Muscle layer of colon (tissue), 2 donors: ENCODE results near the gene ADAMTS2.

Experiments used
- H3K27ac ChIP-seq: one replicate; pipeline ENCODE4 v1.7.0; 2013; ENCODE audit warnings: low read depth, mild to moderate bottlenecking, low read length, moderate library complexity
- H3K27me3 ChIP-seq, 2 donors: one replicate each; pipeline ENCODE4 v1.7.0; 2013; ENCODE audit warnings: low read length in 2 of 2, mild to moderate bottlenecking in 2 of 2; ENCODE audit not compliant: insufficient read depth in 2 of 2, control insufficient read depth in 1 of 2
- H3K36me3 ChIP-seq: one replicate; pipeline ENCODE4 v1.7.0; 2013; ENCODE audit warnings: mild to moderate bottlenecking, low read length; ENCODE audit not compliant: insufficient read depth
- H3K4me1 ChIP-seq: one replicate; pipeline ENCODE4 v1.7.0; 2013; ENCODE audit warnings: mild to moderate bottlenecking, low read length; ENCODE audit not compliant: insufficient read depth
- H3K4me3 ChIP-seq, 2 donors: one replicate each; pipeline ENCODE4 v1.7.0; 2013; ENCODE audit warnings: low read length in 2 of 2, low read depth in 1 of 2, mild to moderate bottlenecking in 1 of 2, moderate library complexity in 1 of 2
- H3K9ac ChIP-seq: one replicate; pipeline ENCODE4 v1.7.0; 2013; ENCODE audit warnings: low read length
- H3K9me3 ChIP-seq: one replicate; pipeline ENCODE4 v1.7.0; 2013; ENCODE audit warnings: mild to moderate bottlenecking, low read length
- donor health status: abdominal sarcoma.
- donor health status: Adenocarcinoma of cecum.

The ADAMTS2 gene

GRCh38 chr5:179228341-179229121 is 116.7 kb downstream of the ADAMTS2 start:
- Histone ChIP-seq H3K9me3 (no peaks in the 10 kb centered on the region), H3K4me1 (no peaks in the 10 kb centered on the region), H3K27ac (no peak overlapping the region), H3K4me3 (no peak overlapping the region), H3K27me3 (no peaks in the 10 kb centered on the region), H3K9ac (no peak overlapping the region), H3K36me3 (no peaks in the 10 kb centered on the region)

GRCh38 chr5:179227580-179228311 is 117.5 kb downstream of the ADAMTS2 start:
- Histone ChIP-seq H3K9me3 (no peaks in the 10 kb centered on the region), H3K27ac (no peak overlapping the region), H3K4me1 (no peaks in the 10 kb centered on the region), H3K9ac (no peak overlapping the region), H3K4me3 (no peak overlapping the region), H3K27me3 (no peaks in the 10 kb centered on the region), H3K36me3 (no peaks in the 10 kb centered on the region)

- no peak overlapping the region for H3K9ac ChIP-seq
- no peaks in the 10 kb centered on the region for H3K4me1 ChIP-seq
- no peak overlapping the region for H3K27ac ChIP-seq
- no peaks in the 10 kb centered on the region for H3K27me3 ChIP-seq
- H3K4me3 ChIP-seq: no peak overlapping the region
- no peaks in the 10 kb centered on the region for H3K9me3 ChIP-seq
- no peaks in the 10 kb centered on the region for H3K36me3 ChIP-seq
Measured at GRCh38 chr5:179227229-179227579, 118.1 kb downstream of the ADAMTS2 start.

DNA sequence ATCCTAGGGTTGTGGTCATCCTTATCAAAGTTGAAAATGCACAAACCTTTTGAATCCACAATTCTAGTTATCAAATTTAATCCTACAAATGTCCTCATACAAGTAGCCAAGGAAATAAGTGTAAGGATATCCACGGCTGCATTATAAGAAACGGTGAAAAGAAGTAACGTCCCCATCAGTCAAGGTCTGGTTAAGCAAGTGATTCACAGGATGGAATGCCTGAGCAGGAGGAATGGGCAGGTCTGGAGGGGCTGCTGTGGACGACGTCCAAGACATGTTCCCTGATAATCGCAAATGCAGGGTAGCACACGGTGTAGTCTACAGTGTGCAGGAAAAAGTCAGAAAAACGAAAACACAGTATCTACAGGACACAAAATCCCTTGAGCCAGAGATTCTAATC is 118.6 kb downstream of the ADAMTS2 start:
- no peak overlapping the region for H3K4me3 ChIP-seq
- no peaks in the 10 kb centered on the region for H3K36me3 ChIP-seq
- no peaks in the 10 kb centered on the region for H3K4me1 ChIP-seq
- no peak overlapping the region for H3K9ac ChIP-seq
- no peak overlapping the region for H3K27ac ChIP-seq
- no peaks in the 10 kb centered on the region for H3K27me3 ChIP-seq
- H3K9me3 ChIP-seq: no peaks in the 10 kb centered on the region

DNA sequence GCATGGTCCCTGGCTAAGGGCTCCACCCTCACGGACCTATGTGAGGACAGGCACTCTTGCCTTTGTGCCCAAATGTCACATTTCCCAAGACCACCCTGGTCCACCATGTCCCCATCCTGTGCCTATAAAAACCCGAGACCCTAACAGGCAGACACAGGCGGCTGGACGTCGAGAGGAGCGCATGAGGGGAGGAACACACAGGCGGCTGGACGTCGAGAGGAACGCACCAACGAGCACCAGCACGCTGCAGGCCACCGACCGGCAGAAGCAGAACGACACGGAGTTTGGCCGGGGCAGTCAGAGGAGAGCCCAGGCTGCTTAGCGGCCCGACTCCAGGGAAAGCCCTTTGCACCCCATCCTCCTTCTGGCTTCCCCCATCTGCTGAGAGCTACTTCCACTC is 119.9 kb downstream of the ADAMTS2 start:
- no peaks in the 10 kb centered on the region for H3K4me1 ChIP-seq
- H3K4me3 ChIP-seq: no peak overlapping the region
- no peak overlapping the region for H3K9ac ChIP-seq
- no peak overlapping the region for H3K27ac ChIP-seq
- no peaks in the 10 kb centered on the region for H3K27me3 ChIP-seq
- no peaks in the 10 kb centered on the region for H3K9me3 ChIP-seq
- H3K36me3 ChIP-seq: no peaks in the 10 kb centered on the region

DNA sequence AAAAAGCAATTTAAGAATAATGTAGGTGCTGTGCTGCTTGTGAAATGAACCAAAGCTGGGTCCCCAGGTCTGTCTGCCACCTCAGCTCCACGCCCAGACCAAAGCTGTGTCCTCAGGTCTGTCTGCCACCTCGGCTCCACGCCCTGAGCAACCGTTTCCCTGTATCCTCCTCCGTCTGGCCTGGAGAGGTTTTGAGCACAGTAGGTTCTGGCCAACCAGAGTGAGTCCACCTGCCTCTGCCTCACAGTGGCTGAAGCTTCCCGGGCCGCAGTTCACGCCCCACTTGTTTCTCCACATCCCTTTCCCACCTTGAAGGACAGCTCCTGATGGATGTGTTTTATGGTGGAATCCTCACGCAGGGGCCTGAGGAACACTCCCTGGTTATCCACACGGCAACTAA is 120.5 kb downstream of the ADAMTS2 start:
- Histone ChIP-seq H3K27ac (no peak overlapping the region), H3K4me1 (no peaks in the 10 kb centered on the region), H3K9me3 (no peaks in the 10 kb centered on the region), H3K9ac (no peak overlapping the region), H3K36me3 (no peaks in the 10 kb centered on the region), H3K27me3 (no peaks in the 10 kb centered on the region), H3K4me3 (no peak overlapping the region)

- H3K4me3 ChIP-seq: no peak overlapping the region
- no peaks in the 10 kb centered on the region for H3K9me3 ChIP-seq
- H3K9ac ChIP-seq: no peak overlapping the region
- no peak overlapping the region for H3K27ac ChIP-seq
- no peaks in the 10 kb centered on the region for H3K27me3 ChIP-seq
- H3K36me3 ChIP-seq: no peaks in the 10 kb centered on the region
- no peaks in the 10 kb centered on the region for H3K4me1 ChIP-seq
Measured at GRCh38 chr5:179223961-179224360, 121.3 kb downstream of the ADAMTS2 start.

- Histone ChIP-seq H3K27ac (no peak overlapping the region), H3K36me3 (no peaks in the 10 kb centered on the region), H3K4me3 (no peak overlapping the region), H3K9ac (no peak overlapping the region), H3K9me3 (no peaks in the 10 kb centered on the region), H3K27me3 (no peaks in the 10 kb centered on the region), H3K4me1 (no peaks in the 10 kb centered on the region)
Measured at GRCh38 chr5:179223528-179223927, 121.7 kb downstream of the ADAMTS2 start.

DNA sequence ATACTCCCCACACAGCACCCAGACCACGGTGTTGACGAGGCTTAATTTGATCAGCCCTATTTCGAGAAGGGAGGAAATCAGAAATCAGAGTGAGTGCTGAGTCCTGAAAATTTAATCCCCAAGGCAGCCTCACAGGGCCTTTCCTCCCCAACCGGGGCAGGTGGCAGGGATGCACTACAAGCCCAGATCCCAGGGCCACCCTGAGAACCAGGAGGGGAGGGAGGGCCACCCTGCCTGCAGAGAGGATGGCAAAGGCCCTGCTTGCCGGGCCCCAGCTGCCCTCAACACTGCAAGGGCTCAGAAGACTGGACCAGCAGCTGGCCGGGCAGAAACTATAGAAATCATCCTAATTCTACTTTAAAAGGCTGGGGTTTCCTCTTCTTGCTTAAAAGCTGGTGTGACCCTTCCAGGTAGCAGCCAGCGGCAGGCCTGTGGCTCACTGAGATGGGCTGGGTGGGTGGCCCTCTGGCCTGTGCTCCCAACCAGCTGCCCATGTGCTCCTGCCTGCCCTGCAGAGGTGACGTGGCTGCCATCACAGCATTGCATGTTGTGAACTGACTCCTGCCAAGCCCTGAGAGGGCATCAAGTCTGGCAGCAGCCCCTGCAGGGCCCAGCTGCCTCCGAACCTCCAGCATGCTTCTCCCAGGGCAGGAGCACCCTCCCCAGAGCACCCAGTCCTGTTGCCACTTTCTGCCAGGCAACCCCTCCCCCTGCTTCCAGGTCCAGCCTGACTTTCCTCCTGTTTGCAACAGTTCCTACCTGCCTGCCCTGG is 122.8 kb downstream of the ADAMTS2 start:
- H3K27me3 ChIP-seq: no peaks in the 10 kb centered on the region
- H3K4me1 ChIP-seq: no peaks in the 10 kb centered on the region
- no peak overlapping the region for H3K9ac ChIP-seq
- H3K36me3 ChIP-seq: no peaks in the 10 kb centered on the region
- H3K4me3 ChIP-seq: no peak overlapping the region
- H3K9me3 ChIP-seq: no peaks in the 10 kb centered on the region
- no peak overlapping the region for H3K27ac ChIP-seq

- no peaks in the 10 kb centered on the region for H3K4me1 ChIP-seq
- H3K27me3 ChIP-seq: no peaks in the 10 kb centered on the region
- H3K9ac ChIP-seq: no peak overlapping the region
- no peak overlapping the region for H3K27ac ChIP-seq
- H3K4me3 ChIP-seq: no peak overlapping the region
- no peaks in the 10 kb centered on the region for H3K36me3 ChIP-seq
- no peaks in the 10 kb centered on the region for H3K9me3 ChIP-seq
Measured at GRCh38 chr5:179221877-179222220, 123.4 kb downstream of the ADAMTS2 start.

GRCh38 chr5:179221196-179221876 is 123.9 kb downstream of the ADAMTS2 start:
- H3K4me1 ChIP-seq: no peaks in the 10 kb centered on the region
- no peak overlapping the region for H3K9ac ChIP-seq
- no peaks in the 10 kb centered on the region for H3K36me3 ChIP-seq
- H3K27me3 ChIP-seq: no peaks in the 10 kb centered on the region
- H3K4me3 ChIP-seq: no peak overlapping the region
- H3K9me3 ChIP-seq: no peaks in the 10 kb centered on the region
- H3K27ac ChIP-seq: no peak overlapping the region
